ENCODE data around the gene TCEAL3.

TCEAL3 gene

DNA sequence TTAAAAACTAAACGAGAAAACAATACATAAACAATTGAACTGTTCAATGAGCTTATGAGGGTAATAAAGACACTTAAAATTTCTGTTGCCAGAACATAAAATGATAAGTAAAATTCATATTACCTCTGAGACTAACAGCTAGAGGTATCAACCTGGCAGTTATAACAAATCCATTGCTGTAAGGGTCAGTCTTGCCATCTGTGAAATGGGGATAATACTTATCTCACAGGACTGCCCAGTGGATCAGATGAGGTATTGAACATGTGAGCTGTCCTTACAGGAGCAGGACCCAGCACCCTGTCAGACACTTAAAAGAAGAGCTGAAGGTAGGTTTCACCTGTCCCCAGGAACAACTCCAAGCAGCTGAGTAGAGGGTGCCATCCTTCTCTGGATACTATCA lies 2.5 kb downstream of the TCEAL3 start:
- TF ChIP-seq GATA3 (IDR thresholded peaks at IDR 0.05; ENCODE audit: low read depth, low read length) (no peak), GATA2 (IDR thresholded peaks at IDR 0.05; ENCODE audit: low read depth, low read length) (no peak)

DNA sequence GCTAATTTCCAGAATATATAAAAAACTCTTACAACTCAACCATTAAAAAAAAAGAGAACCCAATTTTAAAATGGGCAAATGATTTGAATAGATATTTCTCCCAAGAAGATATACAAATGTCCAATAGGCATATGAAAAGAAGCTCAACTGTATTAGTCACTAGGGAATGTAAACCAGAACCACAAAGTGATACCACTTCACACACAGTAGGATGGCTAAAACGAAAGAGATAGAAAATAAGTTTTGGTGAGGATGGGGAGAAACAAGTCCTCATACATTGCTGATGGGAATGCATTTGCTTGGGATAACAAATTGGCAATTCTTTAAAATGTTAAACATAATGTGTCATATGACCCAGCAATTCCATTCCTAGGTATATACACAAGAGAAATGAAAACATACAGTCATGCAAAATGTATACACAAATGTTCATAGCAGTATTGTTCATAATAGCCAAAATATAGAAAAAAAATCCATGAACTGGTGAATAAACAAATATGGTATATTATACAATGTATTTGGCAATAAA lies 5.7 kb downstream of the TCEAL3 start:
- TF ChIP-seq GATA3 (IDR thresholded peaks at IDR 0.05; ENCODE audit: low read depth, low read length): no peak
- TF ChIP-seq GATA2 (IDR thresholded peaks at IDR 0.05; ENCODE audit: low read depth, low read length): no peak

DNA sequence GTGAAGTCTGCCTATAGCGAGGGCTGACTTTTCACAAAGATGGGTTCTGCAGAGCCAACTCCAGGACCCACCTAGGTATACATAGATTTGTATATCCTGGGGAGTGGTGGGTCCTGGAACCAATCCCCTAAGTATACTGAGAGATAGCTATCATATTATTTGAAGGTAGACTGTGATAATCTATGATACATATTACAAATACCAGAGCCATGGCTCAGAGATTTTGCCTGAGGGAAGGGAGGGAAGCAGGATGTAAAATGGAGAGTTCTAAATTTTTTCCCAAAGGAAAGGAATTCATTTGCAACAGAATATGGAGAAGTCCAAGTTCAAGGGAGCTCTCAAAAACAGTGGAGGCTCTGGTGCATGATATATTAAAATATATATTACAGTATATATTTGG lies 7.2 kb downstream of the TCEAL3 start:
- TF ChIP-seq GATA2 (IDR thresholded peaks at IDR 0.05; ENCODE audit: low read depth, low read length) (no peak), GATA3 (IDR thresholded peaks at IDR 0.05; ENCODE audit: low read depth, low read length) (no peak)

DNA sequence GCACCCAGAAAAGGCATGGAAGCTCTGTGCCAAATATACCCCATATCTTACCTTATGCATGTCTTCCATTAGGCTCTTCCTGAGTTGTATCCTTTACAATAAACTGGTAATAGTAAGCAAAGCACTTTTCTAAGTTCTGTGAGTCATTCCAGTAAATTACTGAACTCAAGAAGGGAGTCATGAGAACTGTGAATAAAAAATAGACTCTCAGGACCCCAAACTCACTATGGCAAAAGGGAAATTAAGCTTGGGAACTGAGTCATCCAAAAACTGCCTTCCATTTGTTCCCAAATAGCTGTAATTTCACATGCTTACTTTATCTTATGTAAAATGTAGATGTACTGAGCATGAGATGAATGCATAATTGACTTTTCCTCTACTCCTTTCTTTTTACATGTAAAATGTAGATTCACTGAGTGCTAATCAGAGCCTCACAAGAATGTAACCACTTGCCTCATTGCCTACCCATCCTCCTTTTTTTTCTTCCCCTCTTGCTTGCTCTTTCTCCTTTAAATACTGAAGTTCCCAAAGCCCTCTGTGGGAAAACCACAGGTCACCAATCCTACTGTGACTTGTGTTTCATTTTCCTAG lies 8.1 kb downstream of the TCEAL3 start:
- TF ChIP-seq GATA3 (IDR thresholded peaks at IDR 0.05; ENCODE audit: low read depth, low read length) (no peak), GATA2 (IDR thresholded peaks at IDR 0.05; ENCODE audit: low read depth, low read length) (no peak)

DNA sequence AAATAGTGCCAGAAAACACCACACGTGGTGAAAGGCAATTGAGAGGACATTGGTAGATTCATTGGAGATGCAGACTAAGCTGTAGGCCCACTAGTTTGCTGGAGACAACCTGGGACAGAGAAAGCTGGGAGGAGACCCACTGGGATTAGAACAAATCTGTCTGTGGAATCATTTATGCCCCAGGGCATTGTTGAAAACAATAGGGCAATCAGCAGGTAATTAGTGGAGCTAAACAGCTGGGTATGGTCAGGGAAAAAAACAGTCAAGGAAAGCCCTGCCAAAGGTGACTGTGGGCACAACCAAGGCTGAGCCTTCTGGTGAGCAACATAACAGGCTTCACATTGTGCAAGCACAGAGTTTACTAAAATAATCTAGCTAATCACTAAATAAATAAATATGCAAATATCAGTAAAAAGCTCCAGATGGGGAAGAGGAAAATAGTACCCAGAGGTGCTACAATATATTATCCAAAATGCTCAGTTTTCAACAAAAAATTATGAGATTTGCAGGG lies 9.0 kb downstream of the TCEAL3 start:
- TF ChIP-seq GATA2 (IDR thresholded peaks at IDR 0.05; ENCODE audit: low read depth, low read length): no peak
- no peak for TF ChIP-seq GATA3 (IDR thresholded peaks at IDR 0.05; ENCODE audit: low read depth, low read length)

DNA sequence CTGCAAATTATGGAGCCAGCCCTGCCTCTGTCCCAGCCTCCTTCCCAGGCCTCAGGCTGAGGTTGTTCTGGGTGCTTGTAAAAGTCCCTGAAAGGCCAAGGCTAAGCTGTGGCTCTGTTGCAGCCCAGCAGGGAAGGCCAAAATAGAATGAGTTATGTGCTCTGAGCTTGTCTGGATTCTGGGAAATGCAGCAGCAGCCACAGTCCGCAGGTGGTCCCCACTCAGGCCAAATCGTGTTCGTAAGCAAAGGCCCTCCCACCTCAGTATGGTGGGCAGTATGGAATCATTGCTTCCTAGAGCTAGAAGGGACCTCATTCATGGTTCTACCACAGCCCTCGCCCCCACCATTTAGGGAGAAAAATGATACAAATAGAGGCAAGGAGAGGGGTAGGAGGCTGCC lies 16.3 kb downstream of the TCEAL3 start:
- TF ChIP-seq GATA3 (IDR thresholded peaks at IDR 0.05; ENCODE audit: low read depth, low read length) (no peak), GATA2 (IDR thresholded peaks at IDR 0.05; ENCODE audit: low read depth, low read length) (no peak)

DNA sequence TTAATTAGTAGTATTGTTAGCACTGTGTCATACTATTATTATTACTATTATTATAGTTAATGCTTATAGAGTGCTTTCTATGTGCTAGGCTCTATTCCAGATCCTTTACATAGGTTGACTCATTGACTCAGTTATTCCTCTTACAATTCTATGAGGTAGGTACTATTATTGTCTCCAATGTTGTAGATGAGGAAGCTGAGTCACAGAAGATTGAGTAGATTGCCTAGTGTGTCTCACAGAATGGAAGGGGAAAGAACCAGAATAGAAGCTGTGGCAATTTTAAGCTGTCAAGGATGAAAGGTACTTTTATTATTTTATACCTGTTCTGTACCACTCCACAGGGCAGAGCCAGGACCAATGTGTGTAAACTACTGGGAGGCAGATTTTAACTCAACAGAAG lies 19.1 kb downstream of the TCEAL3 start:
- TF ChIP-seq GATA3 (IDR thresholded peaks at IDR 0.05; ENCODE audit: low read depth, low read length) (no peak), GATA2 (IDR thresholded peaks at IDR 0.05; ENCODE audit: low read depth, low read length) (no peak)

DNA sequence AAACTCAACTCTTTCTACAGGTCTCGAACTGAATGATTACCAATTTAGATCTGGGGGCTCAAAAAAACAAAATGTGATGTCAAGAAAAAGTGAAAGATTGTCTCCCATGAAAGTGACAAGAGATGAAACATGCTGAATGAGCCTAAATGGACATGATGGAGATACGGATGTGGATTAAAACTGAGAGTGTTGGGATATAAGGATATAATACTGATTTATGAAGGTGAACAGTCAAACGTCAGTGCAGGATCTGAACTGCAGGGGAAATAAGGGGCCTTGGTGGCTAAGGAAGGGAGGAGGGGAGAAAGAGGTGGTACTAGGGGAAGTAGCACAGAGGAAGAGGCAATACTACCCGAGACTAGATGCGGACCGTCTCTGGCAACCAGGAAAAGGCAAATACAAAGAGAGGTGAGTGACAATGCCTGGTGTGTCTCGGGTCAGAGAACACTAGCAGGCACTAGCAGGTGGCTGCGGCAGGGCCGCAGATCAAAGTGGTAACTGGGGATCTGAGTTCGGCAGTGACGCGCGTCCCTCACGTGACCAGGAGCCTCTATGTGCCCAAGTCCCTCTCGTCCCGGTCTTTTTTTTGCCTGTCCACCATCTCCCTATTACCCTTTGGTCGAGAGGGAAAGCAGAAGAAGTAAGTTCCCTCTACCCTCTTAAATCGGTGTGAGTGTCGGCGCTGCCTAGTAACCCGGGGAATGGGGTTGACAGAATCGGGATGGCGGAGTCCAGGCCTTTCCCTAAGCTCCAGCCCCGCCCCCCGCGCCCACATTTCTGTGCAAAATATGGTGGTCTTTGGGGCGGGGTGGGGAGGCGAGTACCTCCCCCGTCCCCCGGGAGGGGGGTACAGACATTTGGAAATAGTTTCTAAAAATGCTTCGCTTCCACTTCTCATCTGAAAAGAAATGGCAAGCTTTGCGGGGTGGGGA lies 20.9 kb downstream of the TCEAL3 start, which contains the start of gene TCEAL1:
TCEAL1 (plus strand) TSS at position 590 of the 932 bp plus-strand sequence. CDS start 942 bp downstream, outside the sequence.
- no peak for TF ChIP-seq GATA2 (IDR thresholded peaks at IDR 0.05; ENCODE audit: low read depth, low read length)
- TF ChIP-seq GATA3 (IDR thresholded peaks at IDR 0.05; ENCODE audit: low read depth, low read length): no peak

DNA sequence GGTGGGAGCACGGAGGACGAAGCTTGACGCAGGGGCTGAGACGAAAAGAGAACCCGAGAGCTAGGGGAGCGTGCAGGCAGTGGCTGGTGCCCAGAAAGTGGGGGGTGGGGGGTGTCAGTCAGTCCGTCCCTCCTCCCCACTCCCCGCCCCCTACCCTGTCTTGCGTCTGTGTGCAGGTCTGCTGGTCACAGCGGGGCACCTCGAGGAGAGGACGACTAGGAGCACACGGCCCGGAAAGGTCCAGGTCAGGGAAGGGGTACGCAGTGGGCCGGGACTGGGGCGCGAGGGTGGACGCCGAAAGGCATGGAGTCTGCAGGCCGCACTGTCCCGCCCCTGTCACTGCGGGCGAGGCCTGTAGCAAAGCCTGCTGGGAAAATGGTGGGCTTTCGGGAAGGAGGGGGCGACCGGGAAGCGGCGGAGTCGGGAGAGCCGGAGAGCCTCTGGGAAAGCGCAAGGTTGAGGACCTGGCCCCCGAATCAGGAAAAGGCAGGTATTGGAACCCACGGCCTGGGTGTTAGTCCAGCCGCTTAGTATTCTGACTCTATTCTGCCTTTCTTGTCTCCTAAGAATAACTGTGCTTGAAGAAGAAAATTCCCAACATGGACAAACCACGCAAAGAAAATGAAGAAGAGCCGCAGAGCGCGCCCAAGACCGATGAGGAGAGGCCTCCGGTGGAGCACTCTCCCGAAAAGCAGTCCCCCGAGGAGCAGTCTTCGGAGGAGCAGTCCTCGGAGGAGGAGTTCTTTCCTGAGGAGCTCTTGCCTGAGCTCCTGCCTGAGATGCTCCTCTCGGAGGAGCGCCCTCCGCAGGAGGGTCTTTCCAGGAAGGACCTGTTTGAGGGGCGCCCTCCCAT lies 21.8 kb downstream of the TCEAL3 start:
- TF ChIP-seq GATA2 (IDR thresholded peaks at IDR 0.05; ENCODE audit: low read depth, low read length) (no peak), GATA3 (IDR thresholded peaks at IDR 0.05; ENCODE audit: low read depth, low read length) (no peak)

DNA sequence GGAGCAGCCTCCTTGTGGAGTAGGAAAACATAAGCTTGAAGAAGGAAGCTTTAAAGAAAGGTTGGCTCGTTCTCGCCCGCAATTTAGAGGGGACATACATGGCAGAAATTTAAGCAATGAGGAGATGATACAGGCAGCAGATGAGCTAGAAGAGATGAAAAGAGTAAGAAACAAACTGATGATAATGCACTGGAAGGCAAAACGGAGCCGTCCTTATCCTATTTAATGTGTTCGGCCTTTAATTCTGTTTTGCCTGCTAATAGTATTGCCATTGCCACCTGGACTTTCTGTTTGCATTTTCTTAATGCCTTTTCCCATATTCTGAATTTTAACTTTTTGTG lies 22.4 kb downstream of the TCEAL3 start:
- TF ChIP-seq GATA3 (IDR thresholded peaks at IDR 0.05; ENCODE audit: low read depth, low read length): no peak
- TF ChIP-seq GATA2 (IDR thresholded peaks at IDR 0.05; ENCODE audit: low read depth, low read length): no peak

DNA sequence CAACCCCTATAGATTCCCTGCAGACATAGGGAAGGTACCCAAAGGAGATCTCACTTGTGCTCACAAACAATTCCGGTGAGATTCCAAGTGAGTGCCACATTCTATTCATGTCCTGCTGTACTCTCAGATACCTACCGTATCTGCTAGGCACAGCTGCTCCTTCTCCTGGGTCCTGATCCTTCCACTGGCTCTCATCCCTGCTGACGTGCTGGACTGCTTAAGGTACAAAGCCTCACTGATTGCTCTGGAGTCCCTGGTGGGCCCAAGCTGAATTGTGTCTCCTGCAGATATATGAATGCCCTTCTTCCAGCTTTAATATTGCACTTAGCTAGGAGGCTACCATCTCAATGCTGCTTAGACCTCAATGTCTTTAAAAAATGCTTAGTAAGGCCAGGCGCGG lies 23.4 kb downstream of the TCEAL3 start:
- no peak for TF ChIP-seq GATA3 (IDR thresholded peaks at IDR 0.05; ENCODE audit: low read depth, low read length)
- TF ChIP-seq GATA2 (IDR thresholded peaks at IDR 0.05; ENCODE audit: low read depth, low read length): no peak

DNA sequence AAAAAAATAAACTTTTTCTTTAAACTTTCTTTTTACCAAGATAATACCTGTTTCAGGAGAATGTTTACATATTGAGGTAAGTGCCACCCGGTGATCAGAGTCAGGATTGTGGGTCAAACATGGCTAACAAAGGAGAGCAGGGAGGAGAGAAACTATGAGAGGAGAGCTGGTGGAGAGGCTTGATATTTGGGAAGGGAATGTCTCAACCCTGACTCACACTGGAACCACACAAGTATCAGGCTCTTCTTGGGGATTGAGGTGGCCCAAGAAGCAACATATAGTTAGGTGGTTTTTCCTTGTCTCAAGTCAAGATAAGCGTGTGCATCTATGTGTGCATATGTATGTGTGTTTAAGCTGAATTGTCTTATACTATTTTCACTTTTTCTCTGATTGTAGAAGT lies 27.7 kb downstream of the TCEAL3 start:
- TF ChIP-seq GATA2 (IDR thresholded peaks at IDR 0.05; ENCODE audit: low read depth, low read length) (no peak), GATA3 (IDR thresholded peaks at IDR 0.05; ENCODE audit: low read depth, low read length) (no peak)

DNA sequence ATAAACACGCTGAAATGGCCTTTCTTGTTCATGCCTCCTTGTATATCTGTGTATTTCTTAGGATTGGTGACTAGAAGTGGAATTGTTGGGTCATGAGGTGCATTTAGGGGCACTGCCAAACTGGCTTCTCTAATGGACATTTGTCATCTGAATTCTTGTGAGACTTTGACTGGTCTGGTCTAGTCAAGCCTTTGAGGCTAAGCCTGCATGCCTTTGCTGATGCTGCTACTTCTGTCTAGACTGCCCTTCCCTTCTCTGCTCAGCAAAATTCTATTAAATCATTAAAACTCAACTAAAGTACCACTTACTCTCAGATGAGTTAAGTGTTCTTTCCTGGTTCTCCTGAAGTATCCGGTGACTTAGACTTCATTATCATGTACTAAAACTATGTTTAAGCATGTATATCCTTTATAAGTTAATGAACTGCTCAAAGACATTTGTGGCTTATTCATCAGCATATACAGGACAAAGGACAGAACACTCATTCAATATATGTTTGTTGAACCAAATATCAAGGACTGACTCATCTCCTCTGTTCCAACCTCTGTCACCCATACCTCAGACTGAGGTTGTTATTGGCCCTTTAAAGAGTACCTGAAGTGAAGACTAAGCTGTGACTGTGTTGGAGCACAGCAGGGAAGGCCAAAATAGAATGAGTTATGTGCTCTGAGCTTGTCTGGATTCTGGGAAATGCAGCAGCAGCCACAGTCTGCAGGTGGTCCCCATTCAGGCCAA lies 30.0 kb downstream of the TCEAL3 start:
- no peak for TF ChIP-seq GATA3 (IDR thresholded peaks at IDR 0.05; ENCODE audit: low read depth, low read length)
- no peak for TF ChIP-seq GATA2 (IDR thresholded peaks at IDR 0.05; ENCODE audit: low read depth, low read length)

Measured in SH-SY5Y (cell line).